OCI-LY3 (cell line): ENCODE measurements around the gene DHX57.

Experiments
- CTCF ChIP-seq: fragments of 200-600, 300-600 bp; sonication (generic); IDR thresholded peaks from 2 replicates; pipeline ENCODE4 v1.5.1; 2014; ENCODE audit warnings: antibody characterized with exemption, low read length, low read depth
- EZH2phosphoT487 ChIP-seq: fragments of 200-600 bp; shearing (Covaris generic); IDR thresholded peaks from 2 replicates; pipeline ENCODE4 v1.6.1; 2018; ENCODE audit warnings: antibody characterized with exemption, mixed run types, low read depth

GRCh38 chr2:38808677-38809076 is 67.1 kb downstream of the DHX57 start:
- no peak for TF ChIP-seq CTCF
- no peak for TF ChIP-seq EZH2phosphoT487
